ENCODE results near the gene FLT1. TPM values are rescaled to one million over a fixed set of nuclear protein-coding genes. Genes with fewer than 3 reads are reported as not detected.

FLT1 gene
- total RNA-seq, 1 donor from 2014 or later: 0.81 TPM

GRCh38 chr13:28424541-28424940 lies 70.4 kb downstream of the FLT1 start:
- Mint-ChIP-seq H3K4me1 (ENCODE audit: low read depth) (peaks cover 2% of the 10 kb centered on the region), H3K27me3 (peaks cover 7% of the 10 kb centered on the region), H3K4me3 (ENCODE audit: low read depth) (no peak overlapping the region), H3K9me3 (ENCODE audit: low read depth) (no peaks in the 10 kb centered on the region), H3K27ac (no peak overlapping the region), H3K36me3 (ENCODE audit: insufficient read depth) (no peaks in the 10 kb centered on the region)
- no peak for TF ChIP-seq CTCF (IDR thresholded peaks at IDR 0.05; ENCODE audit: unreplicated experiment)
- DNase-seq (ENCODE audit: low spot score, unreplicated experiment): no peak

GRCh38 chr13:28423010-28423409 lies 71.9 kb downstream of the FLT1 start:
- Mint-ChIP-seq H3K27ac (no peak overlapping the region), H3K9me3 (ENCODE audit: low read depth) (no peaks in the 10 kb centered on the region), H3K27me3 (peaks cover 6% of the 10 kb centered on the region), H3K36me3 (ENCODE audit: insufficient read depth) (no peaks in the 10 kb centered on the region), H3K4me1 (ENCODE audit: low read depth) (peaks cover 2% of the 10 kb centered on the region), H3K4me3 (ENCODE audit: low read depth) (no peak overlapping the region)
- DNase-seq (ENCODE audit: low spot score, unreplicated experiment): no peak
- no peak for TF ChIP-seq CTCF (IDR thresholded peaks at IDR 0.05; ENCODE audit: unreplicated experiment)

- DNase-seq (ENCODE audit: low spot score, unreplicated experiment): no peak
- Mint-ChIP-seq H3K9me3 (ENCODE audit: low read depth) (no peaks in the 10 kb centered on the region), H3K4me3 (ENCODE audit: low read depth) (no peak overlapping the region), H3K36me3 (ENCODE audit: insufficient read depth) (no peaks in the 10 kb centered on the region), H3K4me1 (ENCODE audit: low read depth) (peaks cover 2% of the 10 kb centered on the region), H3K27me3 (peaks cover 7% of the 10 kb centered on the region), H3K27ac (no peak overlapping the region)
- TF ChIP-seq CTCF (IDR thresholded peaks at IDR 0.05; ENCODE audit: unreplicated experiment): no peak
Measured at GRCh38 chr13:28421676-28422410, 73.1 kb downstream of the FLT1 start.

GRCh38 chr13:28420704-28421103 lies 74.2 kb downstream of the FLT1 start:
- Mint-ChIP-seq H3K4me1 (ENCODE audit: low read depth) (no peaks in the 10 kb centered on the region), H3K9me3 (ENCODE audit: low read depth) (no peaks in the 10 kb centered on the region), H3K27ac (no peak overlapping the region), H3K4me3 (ENCODE audit: low read depth) (no peak overlapping the region), H3K36me3 (ENCODE audit: insufficient read depth) (no peaks in the 10 kb centered on the region), H3K27me3 (peaks cover 3% of the 10 kb centered on the region)
- no peak for TF ChIP-seq CTCF (IDR thresholded peaks at IDR 0.05; ENCODE audit: unreplicated experiment)
- no peak for DNase-seq (ENCODE audit: low spot score, unreplicated experiment)

- H3K27me3 Mint-ChIP-seq: peaks cover 6% of the 10 kb centered on the region
- no peak overlapping the region for H3K27ac Mint-ChIP-seq
- no peaks in the 10 kb centered on the region for H3K36me3 Mint-ChIP-seq (ENCODE audit: insufficient read depth)
- H3K9me3 Mint-ChIP-seq (ENCODE audit: low read depth): no peaks in the 10 kb centered on the region
- H3K4me3 Mint-ChIP-seq (ENCODE audit: low read depth): no peak overlapping the region
- TF ChIP-seq CTCF (IDR thresholded peaks at IDR 0.05; ENCODE audit: unreplicated experiment): no peak
- DNase-seq (ENCODE audit: low spot score, unreplicated experiment): no peak
- H3K4me1 Mint-ChIP-seq (ENCODE audit: low read depth): peaks cover 1% of the 10 kb centered on the region
Measured at GRCh38 chr13:28415994-28416421, 78.9 kb downstream of the FLT1 start.

Measured in progenitor cell of endocrine pancreas (in vitro differentiated cells).